ENCODE data around the gene MLLT1.

DNA sequence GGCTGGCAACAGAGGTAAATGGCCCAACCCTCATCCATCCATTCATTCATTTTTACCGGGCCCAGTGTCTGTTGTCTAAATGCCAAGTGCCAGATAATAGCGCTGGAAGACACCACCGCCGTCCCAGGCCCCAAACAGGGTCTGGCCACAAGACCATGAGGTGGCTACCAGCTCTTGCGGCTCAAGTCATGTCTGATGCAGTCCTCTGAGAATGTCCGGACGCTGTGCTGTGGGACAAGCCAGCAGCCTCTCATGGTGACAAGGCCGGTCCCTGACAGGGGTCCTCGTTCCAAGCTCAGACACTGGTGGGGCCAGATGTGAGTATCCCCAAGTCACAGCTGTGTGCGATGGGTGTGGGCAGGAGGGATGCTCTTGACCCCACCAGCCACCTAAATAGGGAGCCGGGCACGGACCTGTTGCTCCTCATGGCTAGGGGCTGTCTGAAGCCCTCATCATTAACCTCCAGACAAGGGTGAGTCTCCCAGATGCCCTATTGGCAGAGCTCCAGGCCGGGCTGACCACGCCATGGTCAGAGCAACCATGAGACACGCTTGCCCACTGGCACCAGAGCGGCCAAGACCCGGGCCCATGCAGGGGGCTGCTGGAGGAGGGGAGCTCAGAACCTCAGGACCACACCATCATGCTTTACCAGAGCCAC lies 58.4 kb downstream of the MLLT1 start:
- no peak for TF ChIP-seq GTF2F1 (IDR thresholded peaks at IDR 0.05; ENCODE audit: borderline replicate concordance, low read depth, low read length)
- TF ChIP-seq, protein P1, sequence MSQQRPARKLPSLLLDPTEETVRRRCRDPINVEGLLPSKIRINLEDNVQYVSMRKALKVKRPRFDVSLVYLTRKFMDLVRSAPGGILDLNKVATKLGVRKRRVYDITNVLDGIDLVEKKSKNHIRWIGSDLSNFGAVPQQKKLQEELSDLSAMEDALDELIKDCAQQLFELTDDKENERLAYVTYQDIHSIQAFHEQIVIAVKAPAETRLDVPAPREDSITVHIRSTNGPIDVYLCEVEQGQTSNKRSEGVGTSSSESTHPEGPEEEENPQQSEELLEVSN (IDR thresholded peaks at IDR 0.05) = no peak
- no peak for TF ChIP-seq RNF2 (IDR thresholded peaks at IDR 0.05; ENCODE audit: borderline replicate concordance, low read depth, low read length, missing control alignments, poor library complexity, severe bottlenecking)
- TF ChIP-seq, protein P2, sequence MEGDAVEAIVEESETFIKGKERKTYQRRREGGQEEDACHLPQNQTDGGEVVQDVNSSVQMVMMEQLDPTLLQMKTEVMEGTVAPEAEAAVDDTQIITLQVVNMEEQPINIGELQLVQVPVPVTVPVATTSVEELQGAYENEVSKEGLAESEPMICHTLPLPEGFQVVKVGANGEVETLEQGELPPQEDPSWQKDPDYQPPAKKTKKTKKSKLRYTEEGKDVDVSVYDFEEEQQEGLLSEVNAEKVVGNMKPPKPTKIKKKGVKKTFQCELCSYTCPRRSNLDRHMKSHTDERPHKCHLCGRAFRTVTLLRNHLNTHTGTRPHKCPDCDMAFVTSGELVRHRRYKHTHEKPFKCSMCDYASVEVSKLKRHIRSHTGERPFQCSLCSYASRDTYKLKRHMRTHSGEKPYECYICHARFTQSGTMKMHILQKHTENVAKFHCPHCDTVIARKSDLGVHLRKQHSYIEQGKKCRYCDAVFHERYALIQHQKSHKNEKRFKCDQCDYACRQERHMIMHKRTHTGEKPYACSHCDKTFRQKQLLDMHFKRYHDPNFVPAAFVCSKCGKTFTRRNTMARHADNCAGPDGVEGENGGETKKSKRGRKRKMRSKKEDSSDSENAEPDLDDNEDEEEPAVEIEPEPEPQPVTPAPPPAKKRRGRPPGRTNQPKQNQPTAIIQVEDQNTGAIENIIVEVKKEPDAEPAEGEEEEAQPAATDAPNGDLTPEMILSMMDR (IDR thresholded peaks at IDR 0.05; ENCODE audit: control extremely low read depth in 1 of 3, insufficient read depth in 1 of 3, low read depth in 1 of 3, low read length in 3 of 3) = no peak
- TF ChIP-seq NRF1 (IDR thresholded peaks at IDR 0.05; ENCODE audit: low read depth, low read length) = no peak
